Retinal pigment epithelial cell (primary cell): Measurements from ENCODE around the gene SLC35A5.

Source experiments
- DNase-seq: peaks from one replicate; pipeline ENCODE4 v3.0.0-alpha.2; 2010; ENCODE audit warnings: low read depth
- H3K4me3 ChIP-seq: 2 replicates; pipeline ENCODE4 v1.5.1; 2011; ENCODE audit warnings: mild to moderate bottlenecking, low read length, control low read depth, moderate library complexity
- CTCF ChIP-seq: conservative IDR thresholded peaks from 2 replicates; pipeline ENCODE4 v1.5.1; 2011; ENCODE audit warnings: low read depth, low read length, control low read depth, inconsistent platforms

Gene SLC35A5

DNA sequence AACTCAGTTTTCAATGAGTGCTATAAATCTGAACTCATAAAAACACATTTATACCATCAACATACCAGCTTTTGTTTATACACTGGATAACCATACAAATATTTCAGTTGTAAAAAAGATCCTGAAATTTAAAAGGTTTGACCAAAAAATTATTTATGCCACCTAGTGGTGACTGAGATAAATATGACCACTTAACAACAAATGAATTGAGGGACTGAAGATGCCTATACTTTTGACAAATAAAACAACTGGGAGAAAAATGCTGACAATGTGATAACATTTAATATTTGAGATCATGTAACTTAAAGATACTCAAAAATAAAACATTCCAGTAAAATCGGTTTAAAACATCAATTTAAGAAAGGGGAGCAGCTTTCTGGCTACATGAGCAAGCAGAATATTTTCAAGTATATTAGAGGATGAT is 30.5 kb upstream of the SLC35A5 start:
- DNase-seq = peak; percentile 10
- no peak overlapping the region for H3K4me3 ChIP-seq
- TF ChIP-seq CTCF = peak; percentile 44

GRCh38 chr3:112539825-112540650 is 21.8 kb upstream of the SLC35A5 start:
- no peak for TF ChIP-seq CTCF
- no peak for DNase-seq
- H3K4me3 ChIP-seq = no peak overlapping the region

DNA sequence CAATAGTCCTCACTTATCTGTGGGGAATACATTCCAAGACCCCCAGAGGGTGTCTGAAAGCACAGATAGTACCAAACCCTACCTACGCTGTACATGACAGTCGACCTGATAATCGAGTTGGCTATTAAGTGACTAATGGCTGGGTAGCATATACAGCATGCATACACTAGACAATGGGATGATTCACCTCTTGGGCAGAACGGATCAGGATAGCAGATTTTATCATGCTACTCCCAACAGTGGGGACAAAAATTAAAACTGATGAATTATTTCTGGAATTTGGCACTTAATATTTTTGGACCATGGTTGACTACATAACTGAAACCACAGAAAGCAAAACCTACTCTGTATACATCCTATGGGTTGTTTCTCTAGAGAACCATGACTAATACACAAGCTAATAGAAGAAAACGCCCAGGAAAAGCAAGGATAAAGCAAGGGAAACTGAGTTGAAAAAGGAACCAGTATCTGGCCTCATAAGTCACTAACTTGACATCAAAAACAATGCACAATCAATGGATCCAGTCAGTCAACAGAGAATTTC is 15.6 kb upstream of the SLC35A5 start:
- TF ChIP-seq CTCF = no peak
- H3K4me3 ChIP-seq = no peak overlapping the region
- DNase-seq = no peak

DNA sequence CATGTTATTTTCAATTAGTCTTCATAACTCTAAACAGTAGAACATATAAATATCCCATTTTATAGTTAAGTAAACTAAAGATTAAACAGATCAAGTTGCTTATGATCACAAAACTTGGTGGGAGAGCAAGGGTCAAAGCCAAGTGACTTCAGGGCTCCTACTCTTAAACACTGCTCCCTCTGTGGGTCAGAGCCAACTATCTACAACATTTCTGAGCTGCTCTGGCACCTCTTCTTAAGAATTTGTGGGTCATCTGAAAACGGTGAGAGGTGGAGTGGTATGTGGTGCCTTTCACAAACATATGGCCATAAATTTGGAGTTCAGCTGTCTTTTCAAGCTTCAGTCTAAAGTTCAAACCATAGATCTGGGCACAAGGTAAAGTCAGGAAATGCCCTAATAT is 11.0 kb upstream of the SLC35A5 start:
- no peak for TF ChIP-seq CTCF
- H3K4me3 ChIP-seq = no peak overlapping the region
- no peak for DNase-seq

GRCh38 chr3:112555535-112556170 is 6.2 kb upstream of the SLC35A5 start:
- TF ChIP-seq CTCF = no peak
- H3K4me3 ChIP-seq = no peak overlapping the region
- no peak for DNase-seq

DNA sequence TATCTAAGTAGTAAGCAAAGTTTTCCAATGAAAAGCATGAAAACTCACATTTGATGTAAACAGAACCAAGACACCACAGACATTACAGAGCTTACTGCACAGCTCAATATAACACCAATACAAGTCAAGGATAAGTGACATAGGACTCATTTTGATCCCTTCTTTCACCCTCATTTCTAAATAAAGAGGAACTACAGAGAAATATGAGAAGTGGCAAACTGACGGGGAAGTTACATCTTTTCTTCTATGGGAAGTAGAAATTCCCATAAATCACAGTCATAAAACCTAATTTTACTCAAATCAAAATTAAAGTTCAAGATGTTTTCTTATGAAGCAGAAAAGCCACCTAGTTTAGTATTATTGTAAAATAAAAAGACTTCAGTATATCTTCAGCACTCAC is 3.9 kb upstream of the SLC35A5 start:
- DNase-seq = no peak
- TF ChIP-seq CTCF = no peak
- no peak overlapping the region for H3K4me3 ChIP-seq

DNA sequence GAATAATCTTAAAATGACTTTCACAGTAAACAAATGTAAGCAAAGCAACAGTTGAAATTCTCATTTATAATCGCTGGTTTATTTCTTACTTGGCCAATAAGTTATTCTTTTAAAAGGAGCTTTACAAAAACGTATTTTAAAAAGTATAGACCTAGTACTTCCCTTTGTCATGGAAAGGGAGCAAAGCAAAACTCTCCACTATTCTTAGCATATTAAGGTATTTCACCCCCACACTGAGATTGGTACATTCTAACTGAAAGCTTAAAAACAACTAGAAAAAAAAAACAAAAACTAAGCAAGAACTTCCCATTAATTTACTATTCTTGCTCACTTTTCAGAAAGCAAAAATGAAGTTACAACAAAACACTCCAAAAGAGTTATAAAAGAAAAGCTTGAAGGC is 1.5 kb upstream of the SLC35A5 start:
- no peak for DNase-seq
- H3K4me3 ChIP-seq = peak overlapping the region; percentile 70
- TF ChIP-seq CTCF = no peak
